ENCODE measurements around the gene UTP25.

Gene UTP25

DNA sequence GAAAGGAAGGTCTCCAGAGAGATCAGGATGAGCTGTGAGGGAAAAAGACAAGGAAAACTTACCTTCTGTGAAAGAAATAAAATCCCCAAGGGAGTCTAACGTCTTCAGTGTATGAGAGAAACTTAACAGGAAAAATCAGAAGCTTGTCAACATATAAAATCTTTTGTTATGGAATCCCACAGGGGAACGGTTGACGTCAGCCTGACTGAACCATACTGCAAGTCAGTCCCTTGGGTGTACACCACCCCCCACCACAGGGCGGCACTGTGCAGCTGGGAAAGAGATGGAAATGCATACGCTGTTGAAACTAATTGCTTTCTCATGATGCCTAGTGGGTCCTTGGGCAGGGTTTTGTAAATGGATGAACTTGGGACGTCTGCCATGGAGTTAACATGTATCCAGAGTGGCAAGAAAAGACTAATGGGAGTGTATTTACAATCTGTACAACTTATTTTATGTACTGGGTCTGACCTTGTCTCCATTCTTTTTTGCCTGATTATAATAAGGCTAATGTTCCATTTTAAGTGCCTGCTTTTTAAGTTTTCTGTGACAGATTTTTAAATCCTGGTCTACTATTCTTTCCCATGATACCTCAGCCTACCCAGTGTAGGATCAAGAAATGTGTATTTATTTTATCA, 22.7 kb downstream of the UTP25 start:
- H3K4me2 ChIP-seq (ENCODE audit: low read length): no peak overlapping the region
- peaks cover 16% of the 10 kb centered on the region for H3K79me2 ChIP-seq (ENCODE audit: control insufficient read depth, low read length)
- no peaks in the 10 kb centered on the region for H3K4me1 ChIP-seq (ENCODE audit: control insufficient read depth, low read length)
- H3K4me3 ChIP-seq (ENCODE audit: low read length): no peak overlapping the region
- H3K27ac ChIP-seq (ENCODE audit: low read depth, low read length): no peak overlapping the region
- peaks cover 87% of the 10 kb centered on the region for H3K36me3 ChIP-seq (ENCODE audit: control insufficient read depth, low read length)
- H3K27me3 ChIP-seq (ENCODE audit: control insufficient read depth, low read length): no peaks in the 10 kb centered on the region
- H4K20me1 ChIP-seq (ENCODE audit: control insufficient read depth, insufficient read depth, low read depth, low read length): no peaks in the 10 kb centered on the region
- H3F3A ChIP-seq (ENCODE audit: control insufficient read depth, insufficient read depth): no peaks in the 10 kb centered on the region
- TF ChIP-seq EZH2phosphoT487 (IDR thresholded peaks at IDR 0.05; ENCODE audit: borderline replicate concordance, low read length): no peak
- TF ChIP-seq, protein P1, sequence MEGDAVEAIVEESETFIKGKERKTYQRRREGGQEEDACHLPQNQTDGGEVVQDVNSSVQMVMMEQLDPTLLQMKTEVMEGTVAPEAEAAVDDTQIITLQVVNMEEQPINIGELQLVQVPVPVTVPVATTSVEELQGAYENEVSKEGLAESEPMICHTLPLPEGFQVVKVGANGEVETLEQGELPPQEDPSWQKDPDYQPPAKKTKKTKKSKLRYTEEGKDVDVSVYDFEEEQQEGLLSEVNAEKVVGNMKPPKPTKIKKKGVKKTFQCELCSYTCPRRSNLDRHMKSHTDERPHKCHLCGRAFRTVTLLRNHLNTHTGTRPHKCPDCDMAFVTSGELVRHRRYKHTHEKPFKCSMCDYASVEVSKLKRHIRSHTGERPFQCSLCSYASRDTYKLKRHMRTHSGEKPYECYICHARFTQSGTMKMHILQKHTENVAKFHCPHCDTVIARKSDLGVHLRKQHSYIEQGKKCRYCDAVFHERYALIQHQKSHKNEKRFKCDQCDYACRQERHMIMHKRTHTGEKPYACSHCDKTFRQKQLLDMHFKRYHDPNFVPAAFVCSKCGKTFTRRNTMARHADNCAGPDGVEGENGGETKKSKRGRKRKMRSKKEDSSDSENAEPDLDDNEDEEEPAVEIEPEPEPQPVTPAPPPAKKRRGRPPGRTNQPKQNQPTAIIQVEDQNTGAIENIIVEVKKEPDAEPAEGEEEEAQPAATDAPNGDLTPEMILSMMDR (IDR thresholded peaks at IDR 0.05; ENCODE audit: low read depth, low read length, poor library complexity, severe bottlenecking): peak; percentile 69
- H3K9me3 ChIP-seq (ENCODE audit: control insufficient read depth, insufficient read depth, low read length): no peaks in the 10 kb centered on the region
- H3K9me2 ChIP-seq (replicated peaks; ENCODE audit: control insufficient read depth, low read length): no peaks in the 10 kb centered on the region

GRCh38 chr1:209853676-209854075, 25.9 kb downstream of the UTP25 start:
- no peaks in the 10 kb centered on the region for H3K4me1 ChIP-seq (ENCODE audit: control insufficient read depth, low read length)
- H3K27me3 ChIP-seq (ENCODE audit: control insufficient read depth, low read length): no peaks in the 10 kb centered on the region
- H3K4me2 ChIP-seq (ENCODE audit: low read length): no peak overlapping the region
- H3K36me3 ChIP-seq (ENCODE audit: control insufficient read depth, low read length): peaks cover 58% of the 10 kb centered on the region
- no peaks in the 10 kb centered on the region for H4K20me1 ChIP-seq (ENCODE audit: control insufficient read depth, insufficient read depth, low read depth, low read length)
- TF ChIP-seq EZH2phosphoT487 (IDR thresholded peaks at IDR 0.05; ENCODE audit: borderline replicate concordance, low read length): no peak
- TF ChIP-seq, protein P1 (IDR thresholded peaks at IDR 0.05; ENCODE audit: low read depth, low read length, poor library complexity, severe bottlenecking): no peak
- H3K9me3 ChIP-seq (ENCODE audit: control insufficient read depth, insufficient read depth, low read length): no peaks in the 10 kb centered on the region; the same call in 1 of the 2 replicates
- no peak overlapping the region for H3K27ac ChIP-seq (ENCODE audit: low read depth, low read length)
- H3K9me2 ChIP-seq (replicated peaks; ENCODE audit: control insufficient read depth, low read length): no peaks in the 10 kb centered on the region
- H3K79me2 ChIP-seq (ENCODE audit: control insufficient read depth, low read length): peaks cover 3% of the 10 kb centered on the region; the same call in 1 of the 2 replicates
- H3K4me3 ChIP-seq (ENCODE audit: low read length): no peak overlapping the region
- no peaks in the 10 kb centered on the region for H3F3A ChIP-seq (ENCODE audit: control insufficient read depth, insufficient read depth)

DNA sequence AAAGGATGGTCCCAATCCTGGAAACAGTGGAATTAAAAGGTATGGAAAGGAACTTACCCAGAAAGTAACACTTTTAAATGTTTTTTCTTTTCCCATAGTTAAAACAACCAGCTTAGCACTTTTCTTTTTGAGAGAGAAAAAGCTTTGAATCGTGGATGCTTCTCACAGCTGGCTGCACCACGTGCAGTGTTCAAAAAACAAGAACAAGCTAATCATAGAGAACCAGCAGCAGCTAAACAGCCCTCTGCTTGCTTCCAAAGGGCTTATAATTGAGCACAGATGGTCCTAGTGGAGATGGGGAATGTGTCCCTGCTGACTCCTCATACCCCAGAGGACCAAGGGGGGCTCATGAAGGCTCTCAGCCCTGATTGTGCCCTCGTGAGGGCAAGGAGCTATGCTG, 26.4 kb downstream of the UTP25 start:
- Histone ChIP-seq H3K27ac (ENCODE audit: low read depth, low read length) (no peak overlapping the region), H3F3A (ENCODE audit: control insufficient read depth, insufficient read depth) (no peaks in the 10 kb centered on the region)
- TF ChIP-seq, protein P1 (IDR thresholded peaks at IDR 0.05; ENCODE audit: low read depth, low read length, poor library complexity, severe bottlenecking): no peak
- TF ChIP-seq EZH2phosphoT487 (IDR thresholded peaks at IDR 0.05; ENCODE audit: borderline replicate concordance, low read length): no peak

More for the DNA sequence above, 26.4 kb downstream of the UTP25 start:
- Histone ChIP-seq H3K4me3 (ENCODE audit: low read length) (no peak overlapping the region), H3K4me2 (ENCODE audit: low read length) (no peak overlapping the region), H3K4me1 (ENCODE audit: control insufficient read depth, low read length) (no peaks in the 10 kb centered on the region), H3K9me2 (replicated peaks; ENCODE audit: control insufficient read depth, low read length) (no peaks in the 10 kb centered on the region), H3K9me3 (ENCODE audit: control insufficient read depth, insufficient read depth, low read length) (no peaks in the 10 kb centered on the region; the same call in 1 of the 2 replicates), H3K79me2 (ENCODE audit: control insufficient read depth, low read length) (no peaks in the 10 kb centered on the region), H4K20me1 (ENCODE audit: control insufficient read depth, insufficient read depth, low read depth, low read length) (no peaks in the 10 kb centered on the region), H3K36me3 (ENCODE audit: control insufficient read depth, low read length) (peaks cover 53% of the 10 kb centered on the region), H3K27me3 (ENCODE audit: control insufficient read depth, low read length) (no peaks in the 10 kb centered on the region)
